Measurements from ENCODE around the gene PIK3IP1.

PIK3IP1 gene

DNA sequence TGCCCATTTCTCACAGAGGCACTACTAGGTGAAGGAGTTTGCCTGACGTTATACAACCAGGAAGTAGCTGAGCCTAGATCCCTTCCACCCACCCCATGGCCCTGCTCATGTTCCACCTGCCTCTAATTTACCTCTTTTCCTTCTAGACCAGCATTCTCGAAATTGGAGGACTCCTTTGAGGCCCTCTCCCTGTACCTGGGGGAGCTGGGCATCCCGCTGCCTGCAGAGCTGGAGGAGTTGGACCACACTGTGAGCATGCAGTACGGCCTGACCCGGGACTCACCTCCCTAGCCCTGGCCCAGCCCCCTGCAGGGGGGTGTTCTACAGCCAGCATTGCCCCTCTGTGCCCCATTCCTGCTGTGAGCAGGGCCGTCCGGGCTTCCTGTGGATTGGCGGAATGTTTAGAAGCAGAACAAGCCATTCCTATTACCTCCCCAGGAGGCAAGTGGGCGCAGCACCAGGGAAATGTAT, 14.1 kb downstream of the PIK3IP1 start:
- TF ChIP-seq, protein P1, sequence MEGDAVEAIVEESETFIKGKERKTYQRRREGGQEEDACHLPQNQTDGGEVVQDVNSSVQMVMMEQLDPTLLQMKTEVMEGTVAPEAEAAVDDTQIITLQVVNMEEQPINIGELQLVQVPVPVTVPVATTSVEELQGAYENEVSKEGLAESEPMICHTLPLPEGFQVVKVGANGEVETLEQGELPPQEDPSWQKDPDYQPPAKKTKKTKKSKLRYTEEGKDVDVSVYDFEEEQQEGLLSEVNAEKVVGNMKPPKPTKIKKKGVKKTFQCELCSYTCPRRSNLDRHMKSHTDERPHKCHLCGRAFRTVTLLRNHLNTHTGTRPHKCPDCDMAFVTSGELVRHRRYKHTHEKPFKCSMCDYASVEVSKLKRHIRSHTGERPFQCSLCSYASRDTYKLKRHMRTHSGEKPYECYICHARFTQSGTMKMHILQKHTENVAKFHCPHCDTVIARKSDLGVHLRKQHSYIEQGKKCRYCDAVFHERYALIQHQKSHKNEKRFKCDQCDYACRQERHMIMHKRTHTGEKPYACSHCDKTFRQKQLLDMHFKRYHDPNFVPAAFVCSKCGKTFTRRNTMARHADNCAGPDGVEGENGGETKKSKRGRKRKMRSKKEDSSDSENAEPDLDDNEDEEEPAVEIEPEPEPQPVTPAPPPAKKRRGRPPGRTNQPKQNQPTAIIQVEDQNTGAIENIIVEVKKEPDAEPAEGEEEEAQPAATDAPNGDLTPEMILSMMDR (IDR thresholded peaks at IDR 0.05; ENCODE audit: insufficient read depth, missing control alignments) = no peak
- FAIRE-seq (no peak), DNase-seq (ENCODE audit: insufficient read length, low spot score) (no peak)

DNA sequence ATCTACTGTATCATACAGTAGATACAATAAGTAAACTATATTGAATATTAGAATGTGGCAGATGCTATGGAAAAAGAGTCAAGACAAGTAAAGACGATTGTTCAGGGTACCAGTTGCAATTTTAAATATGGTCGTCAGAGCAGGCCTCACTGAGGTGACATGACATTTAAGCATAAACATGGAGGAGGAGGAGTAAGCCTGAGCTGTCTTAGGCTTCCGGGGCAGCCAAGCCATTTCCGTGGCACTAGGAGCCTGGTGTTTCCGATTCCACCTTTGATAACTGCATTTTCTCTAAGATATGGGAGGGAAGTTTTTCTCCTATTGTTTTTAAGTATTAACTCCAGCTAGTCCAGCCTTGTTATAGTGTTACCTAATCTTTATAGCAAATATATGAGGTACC, 14.5 kb downstream of the PIK3IP1 start:
- TF ChIP-seq, protein P1 (IDR thresholded peaks at IDR 0.05; ENCODE audit: insufficient read depth, missing control alignments) = no peak
- DNase-seq (ENCODE audit: insufficient read length, low spot score) (no peak), FAIRE-seq (no peak)

DNA sequence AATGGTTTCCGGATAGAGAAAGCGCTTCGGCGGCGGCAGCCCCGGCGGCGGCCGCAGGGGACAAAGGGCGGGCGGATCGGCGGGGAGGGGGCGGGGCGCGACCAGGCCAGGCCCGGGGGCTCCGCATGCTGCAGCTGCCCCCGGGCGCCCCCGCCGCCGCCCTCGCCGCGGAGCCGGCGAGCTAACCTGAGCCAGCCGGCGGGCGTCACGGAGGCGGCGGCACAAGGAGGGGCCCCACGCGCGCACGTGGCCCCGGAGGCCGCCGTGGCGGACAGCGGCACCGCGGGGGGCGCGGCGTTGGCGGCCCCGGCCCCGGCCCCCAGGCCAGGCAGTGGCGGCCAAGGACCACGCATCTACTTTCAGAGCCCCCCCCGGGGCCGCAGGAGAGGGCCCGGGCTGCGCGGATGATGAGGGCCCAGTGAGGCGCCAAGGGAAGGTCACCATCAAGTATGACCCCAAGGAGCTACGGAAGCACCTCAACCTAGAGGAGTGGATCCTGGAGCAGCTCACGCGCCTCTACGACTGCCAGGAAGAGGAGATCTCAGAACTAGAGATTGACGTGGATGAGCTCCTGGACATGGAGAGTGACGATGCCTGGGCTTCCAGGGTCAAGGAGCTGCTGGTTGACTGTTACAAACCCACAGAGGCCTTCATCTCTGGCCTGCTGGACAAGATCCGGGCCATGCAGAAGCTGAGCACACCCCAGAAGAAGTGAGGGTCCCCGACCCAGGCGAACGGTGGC, 15.7 kb downstream of the PIK3IP1 start:
- DNase-seq (ENCODE audit: insufficient read length, low spot score) = no peak
- TF ChIP-seq, protein P1 (IDR thresholded peaks at IDR 0.05; ENCODE audit: insufficient read depth, missing control alignments) = no peak
- FAIRE-seq = no peak

DNA sequence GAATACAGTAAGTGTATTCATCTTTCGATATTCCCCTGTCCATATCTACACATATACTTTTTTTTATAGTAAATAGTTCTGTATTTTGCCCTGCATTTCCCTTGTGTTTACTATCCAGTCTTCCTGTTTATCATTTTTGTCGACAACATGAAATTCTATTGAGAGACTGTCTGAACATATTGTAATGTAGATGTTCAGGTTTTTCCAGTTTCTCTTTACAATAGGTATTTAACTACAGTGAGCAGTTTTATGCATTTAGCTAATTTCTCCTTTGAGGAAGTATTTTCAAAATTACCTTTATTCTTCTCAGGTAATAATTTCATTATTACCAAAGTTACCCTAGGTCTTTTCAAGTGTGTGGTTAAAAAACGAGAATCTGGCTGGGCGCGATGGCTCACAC, 16.7 kb downstream of the PIK3IP1 start:
- DNase-seq (ENCODE audit: insufficient read length, low spot score) (no peak), FAIRE-seq (no peak)
- TF ChIP-seq, protein P1 (IDR thresholded peaks at IDR 0.05; ENCODE audit: insufficient read depth, missing control alignments) = no peak

DNA sequence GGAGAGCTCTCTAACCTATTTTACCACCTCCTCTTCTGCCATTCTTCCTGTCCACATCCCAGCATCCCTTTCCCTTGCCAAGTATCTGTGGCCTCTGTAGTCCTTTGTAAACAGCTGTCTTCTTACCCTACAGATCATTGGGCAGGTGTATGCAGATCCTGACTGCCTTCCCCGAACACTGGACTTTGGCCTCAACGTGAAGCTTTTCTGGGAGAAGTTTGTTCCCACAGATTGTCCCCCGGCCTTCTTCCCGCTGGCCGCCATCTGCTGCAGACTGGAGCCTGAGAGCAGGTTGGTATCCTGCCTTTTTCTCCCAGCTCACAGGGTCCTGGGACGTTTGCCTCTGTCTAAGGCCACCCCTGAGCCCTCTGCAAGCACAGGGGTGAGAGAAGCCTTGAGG, 17.3 kb downstream of the PIK3IP1 start:
- TF ChIP-seq, protein P1 (IDR thresholded peaks at IDR 0.05; ENCODE audit: insufficient read depth, missing control alignments) = no peak
- no peak for FAIRE-seq

DNA sequence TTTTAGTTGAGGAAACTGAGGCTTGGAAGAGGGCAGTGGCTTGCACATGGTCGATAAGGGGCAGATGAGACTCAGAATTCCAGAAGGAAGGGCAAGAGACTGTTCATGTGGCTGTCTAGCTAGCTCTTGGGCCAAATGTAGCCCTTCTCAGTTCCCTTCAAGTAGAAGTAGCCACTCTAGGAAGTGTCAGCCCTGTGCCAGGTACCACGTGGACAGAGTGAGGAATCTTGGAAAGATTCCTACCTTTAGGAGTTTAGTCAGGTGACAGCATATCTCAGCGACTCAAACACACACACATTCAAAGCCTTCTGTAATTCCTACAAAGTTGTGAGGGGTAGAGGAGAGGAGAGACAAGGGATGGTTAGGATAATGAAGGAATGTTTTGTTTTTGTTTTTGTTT, 18.3 kb downstream of the PIK3IP1 start:
- FAIRE-seq (no peak), DNase-seq (ENCODE audit: insufficient read length, low spot score) (no peak)
- TF ChIP-seq, protein P1 (IDR thresholded peaks at IDR 0.05; ENCODE audit: insufficient read depth, missing control alignments) = no peak

More for the DNA sequence above, 17.3 kb downstream of the PIK3IP1 start:
- DNase-seq (ENCODE audit: insufficient read length, low spot score) = no peak
